HG02973 (cell line): ENCODE measurements around the gene RNF151.

Experiments used
- ATAC-seq: cut with Tn5 transposase; IDR thresholded peaks from one replicate; pipeline ENCODE4 v1.9.1; 2021; ENCODE audit warnings: moderate library complexity; ENCODE audit not compliant: unreplicated experiment

Gene RNF151

GRCh38 chr16:1976951-1977874 is 10.6 kb downstream of the RNF151 start:
- ATAC-seq, result no peak

- ATAC-seq, result no peak
Observed at GRCh38 chr16:1977875-1978268, 11.2 kb downstream of the RNF151 start.

DNA sequence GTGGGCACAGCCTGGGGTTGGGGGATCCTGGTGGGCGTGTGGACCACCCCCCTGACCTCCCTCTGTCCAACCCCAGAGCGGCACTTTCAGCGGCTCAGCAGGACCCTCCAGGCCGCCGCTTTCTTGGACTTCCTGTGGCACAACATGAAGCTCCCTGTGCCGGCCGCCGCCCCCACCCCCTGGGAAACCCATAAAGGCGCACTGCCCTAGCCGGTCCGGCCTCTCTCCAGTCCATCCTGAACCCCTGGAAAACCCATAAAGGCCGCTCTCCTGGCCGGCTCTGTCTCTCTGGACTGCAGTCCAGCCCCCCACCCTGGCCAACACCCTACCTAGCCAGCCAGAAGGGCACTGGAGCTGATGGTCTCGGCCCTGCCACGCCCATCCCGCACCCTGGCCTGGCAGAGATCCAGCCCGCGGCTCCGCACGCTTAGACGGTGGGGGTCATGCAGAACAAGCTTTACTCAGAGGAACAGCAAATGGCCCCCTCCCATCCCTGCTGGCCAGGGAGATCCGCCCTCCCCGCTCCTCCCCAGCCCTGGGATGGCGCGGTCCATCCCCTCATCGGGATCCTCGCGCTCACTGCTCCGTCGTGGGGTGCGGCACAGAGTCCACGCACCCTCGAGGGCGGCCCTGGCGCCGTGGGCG is 11.9 kb downstream of the RNF151 start:
- ATAC-seq, result no peak

GRCh38 chr16:1979271-1980029 is 12.8 kb downstream of the RNF151 start:
- ATAC-seq, result no peak

DNA sequence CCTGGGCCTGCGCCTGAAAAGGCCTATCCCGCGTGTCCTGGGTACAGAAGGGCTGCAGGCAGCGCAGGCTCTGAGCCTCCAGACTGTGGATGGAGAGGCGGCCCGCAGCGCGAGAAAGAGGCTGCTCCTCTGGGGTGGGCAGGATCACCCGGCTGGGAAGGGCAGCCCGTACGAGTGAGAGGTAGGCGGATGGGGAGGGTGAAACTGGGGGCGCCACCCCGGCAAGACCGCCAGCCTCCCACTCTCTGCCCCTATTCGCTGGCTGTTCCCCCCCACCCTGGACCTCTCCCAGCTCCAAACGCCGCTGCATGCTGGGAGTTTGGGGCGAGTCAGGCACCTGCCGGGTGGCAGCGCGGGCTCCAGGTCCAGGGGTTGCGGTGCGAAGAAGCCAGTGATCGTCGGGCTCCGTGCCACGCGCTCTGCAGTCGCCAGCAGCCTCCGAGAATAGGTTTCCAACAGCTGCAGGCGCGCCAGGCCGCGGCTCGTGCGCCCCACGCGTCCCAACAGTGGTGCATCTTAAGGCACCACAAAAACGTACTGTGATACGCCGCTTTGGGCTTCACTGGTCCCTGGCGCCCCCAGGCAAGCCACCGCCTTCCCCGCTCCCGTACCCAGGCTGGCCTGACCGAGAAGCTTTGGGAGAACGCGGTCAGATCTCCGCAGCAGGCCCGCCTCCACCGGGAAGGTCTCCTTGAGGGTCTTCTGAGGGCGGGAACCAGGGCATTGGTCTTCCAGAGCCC is 13.5 kb downstream of the RNF151 start:
- ATAC-seq, result no peak

GRCh38 chr16:1980770-1981087 is 14.1 kb downstream of the RNF151 start:
- ATAC-seq, result no peak

GRCh38 chr16:1981398-1981836 is 14.8 kb downstream of the RNF151 start, which contains the start of gene NOXO1:
TSS of gene NOXO1 (minus strand) at chr16:1981469. CDS start at chr16:1981179, 290 bp downstream.
- ATAC-seq, result no peak

DNA sequence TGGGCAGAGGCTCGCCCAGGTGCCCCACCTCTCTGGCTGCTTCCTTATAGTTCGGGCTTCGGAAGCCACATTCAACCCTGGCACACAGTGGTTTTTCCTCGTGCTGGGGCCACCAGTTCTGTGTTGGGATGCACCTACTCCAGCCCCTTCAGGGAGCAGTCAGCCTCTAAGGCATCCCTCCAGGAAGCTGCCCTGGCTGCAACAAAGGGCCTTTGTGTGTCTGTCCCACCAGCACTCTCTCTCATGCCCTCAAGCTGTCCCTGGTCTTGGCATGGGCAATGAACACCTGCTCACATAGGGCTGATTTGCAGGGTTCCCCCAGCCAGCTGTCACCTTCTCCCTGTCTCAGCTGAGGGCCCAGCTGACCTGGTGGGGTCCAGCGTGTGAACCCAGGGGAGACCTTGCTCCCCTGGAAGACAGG is 15.4 kb downstream of the RNF151 start:
- ATAC-seq, result no peak

GRCh38 chr16:1982991-1983543 is 16.4 kb downstream of the RNF151 start:
- no peak for ATAC-seq

DNA sequence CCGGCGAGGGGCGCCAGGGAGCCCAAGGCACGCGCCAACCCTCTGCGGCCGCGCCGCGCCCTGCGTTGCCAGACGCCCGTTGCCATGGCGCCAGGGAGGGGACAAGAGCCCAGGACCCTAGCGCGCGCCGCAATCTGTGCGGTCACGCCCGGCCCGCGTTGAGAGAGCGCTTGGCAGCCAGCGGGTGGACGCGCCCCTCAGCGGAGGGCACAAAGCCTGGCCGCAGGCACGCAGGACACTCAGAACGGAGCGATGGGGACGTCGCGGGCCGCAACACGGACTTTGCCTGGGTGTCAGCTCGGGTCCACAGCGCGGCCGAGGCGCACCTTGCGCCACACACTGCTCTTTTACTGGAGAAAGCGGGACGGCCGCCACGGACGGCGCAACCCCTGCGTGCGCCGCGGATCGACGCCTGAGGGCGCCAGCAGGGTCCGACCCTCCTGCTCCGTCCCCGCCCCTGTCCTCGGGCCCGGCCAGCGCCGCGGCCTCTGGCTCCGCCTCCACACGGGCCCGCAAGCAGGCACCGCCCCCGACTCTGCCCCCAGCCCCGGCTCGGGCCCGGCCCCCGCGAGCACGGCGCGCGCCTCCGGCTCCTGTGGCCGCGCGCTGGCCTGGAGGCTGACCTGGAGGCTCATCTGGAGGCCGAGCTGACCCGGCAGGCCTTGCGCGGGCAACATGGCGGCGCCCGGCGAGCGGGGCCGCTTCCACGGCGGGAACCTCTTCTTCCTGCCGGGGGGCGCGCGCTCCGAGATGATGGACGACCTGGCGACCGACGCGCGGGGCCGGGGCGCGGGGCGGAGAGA is 17.1 kb downstream of the RNF151 start, which contains the start of gene GFER:
Gene GFER (plus strand): TSS at position 650 of the 803 bp plus-strand sequence. CDS start 26 bp downstream, at position 676.
- ATAC-seq, result peak; percentile 54

- ATAC-seq, result peak; percentile 4
Observed at GRCh38 chr16:1984347-1985225, 17.9 kb downstream of the RNF151 start.

DNA sequence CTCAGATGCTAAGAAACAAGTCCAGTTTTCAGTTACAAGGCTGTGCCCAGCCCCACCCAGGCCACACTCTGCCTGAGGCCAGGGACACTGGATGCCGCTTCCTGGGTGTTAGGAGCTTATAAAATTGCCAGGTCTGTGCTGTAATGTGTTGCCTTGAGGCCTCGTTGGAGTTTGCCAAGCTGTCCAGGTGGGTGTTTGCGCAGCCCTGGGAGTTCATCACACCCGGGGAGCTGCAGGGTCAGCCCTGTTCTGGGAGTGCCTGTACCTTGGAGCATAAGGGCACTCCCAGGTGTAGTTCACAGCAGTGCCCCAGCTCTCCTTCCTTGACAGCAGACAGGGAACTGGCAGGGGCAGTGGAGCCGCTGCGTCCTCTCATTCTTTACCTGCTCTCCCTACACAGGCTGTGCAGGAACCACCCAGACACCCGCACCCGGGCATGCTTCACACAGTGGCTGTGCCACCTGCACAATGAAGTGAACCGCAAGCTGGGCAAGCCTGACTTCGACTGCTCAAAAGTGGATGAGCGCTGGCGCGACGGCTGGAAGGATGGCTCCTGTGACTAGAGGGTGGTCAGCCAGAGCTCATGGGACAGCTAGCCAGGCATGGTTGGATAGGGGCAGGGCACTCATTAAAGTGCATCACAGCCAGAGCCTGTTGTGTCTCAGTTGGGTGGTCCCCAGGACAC is 19.0 kb downstream of the RNF151 start:
- ATAC-seq, result no peak

DNA sequence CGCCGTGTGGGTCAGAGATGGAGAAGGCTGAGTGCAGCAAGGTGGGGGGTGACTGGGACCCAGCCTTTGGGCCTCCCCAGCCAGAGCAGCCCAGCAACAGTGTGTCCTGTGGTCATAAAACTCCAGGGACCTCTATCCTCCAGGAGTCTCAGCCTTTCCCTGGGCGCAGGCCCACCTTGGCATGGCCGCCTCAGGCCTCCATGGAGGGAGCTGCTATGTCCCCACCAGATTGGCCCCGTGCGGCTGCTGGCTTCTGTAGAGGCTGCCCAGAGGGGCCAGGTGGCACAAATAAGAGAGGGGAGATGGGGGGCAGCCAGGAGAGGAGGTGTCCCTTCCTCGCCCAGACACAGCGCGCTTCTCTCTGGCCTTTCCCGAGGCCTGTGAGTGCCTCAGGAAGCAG is 20.5 kb downstream of the RNF151 start:
- no peak for ATAC-seq

DNA sequence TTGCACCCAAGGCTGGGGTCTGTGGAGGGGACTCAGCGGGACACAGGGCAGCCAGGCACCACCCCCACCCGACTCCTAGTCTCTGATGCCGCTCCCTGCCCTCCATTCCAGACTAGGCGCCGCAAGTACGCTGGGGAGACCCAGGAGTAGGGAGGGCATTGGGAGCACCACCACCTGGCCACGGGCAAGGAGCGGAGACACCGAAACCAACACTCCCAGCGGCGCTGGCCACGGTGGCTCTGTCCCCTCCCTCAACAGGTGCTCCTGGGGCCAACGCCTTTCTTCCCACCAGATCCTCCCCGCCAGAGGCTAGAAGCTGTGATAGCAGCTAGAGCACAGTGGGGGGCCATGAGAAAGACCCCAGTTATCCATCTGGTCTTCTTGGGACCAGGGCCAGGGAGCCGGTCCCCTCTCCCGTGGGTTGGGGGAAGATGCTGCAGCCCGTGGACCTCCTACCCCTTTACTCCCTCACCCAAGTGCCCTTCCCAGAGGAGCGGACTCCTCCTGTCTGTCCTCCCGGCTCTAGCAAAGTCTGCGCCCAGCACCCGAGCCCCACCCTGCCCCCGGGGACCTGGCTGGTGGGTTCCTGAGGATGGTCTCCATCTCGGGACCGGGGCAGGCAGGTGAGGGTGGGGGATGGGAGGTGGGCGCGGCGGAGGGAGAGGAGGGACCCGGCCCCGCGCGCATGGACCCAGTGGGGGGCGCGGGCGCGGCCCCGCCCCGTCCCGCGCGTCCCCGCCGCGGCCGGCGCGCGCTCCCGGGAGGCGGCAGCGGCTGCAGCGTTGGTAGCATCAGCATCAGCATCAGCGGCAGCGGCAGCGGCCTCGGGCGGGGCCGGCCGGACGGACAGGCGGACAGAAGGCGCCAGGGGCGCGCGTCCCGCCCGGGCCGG is 22.8 kb downstream of the RNF151 start, which contains the start of gene SYNGR3:
Gene SYNGR3 (plus strand): TSS at position 762 of the 892 bp plus-strand sequence. CDS start 133 bp downstream, outside the sequence.
- ATAC-seq, result no peak

- ATAC-seq, result no peak
Observed at GRCh38 chr16:1990101-1990350, 23.4 kb downstream of the RNF151 start.

- ATAC-seq, result no peak
Observed at GRCh38 chr16:1990351-1991134, 23.9 kb downstream of the RNF151 start.
